ENCODE results near the gene PLEKHG5. TPM values are rescaled to one million over a fixed set of nuclear protein-coding genes. Genes with fewer than 3 reads are reported as not detected.

Gene PLEKHG5
- total and polyA plus RNA-seq, 10 of the 15 experiments (the other 5 are each of a cell fraction or from before 2014, with no cell fraction given), result 0.04 to 1.1 (median 0.18) TPM; not detected in 1

DNA sequence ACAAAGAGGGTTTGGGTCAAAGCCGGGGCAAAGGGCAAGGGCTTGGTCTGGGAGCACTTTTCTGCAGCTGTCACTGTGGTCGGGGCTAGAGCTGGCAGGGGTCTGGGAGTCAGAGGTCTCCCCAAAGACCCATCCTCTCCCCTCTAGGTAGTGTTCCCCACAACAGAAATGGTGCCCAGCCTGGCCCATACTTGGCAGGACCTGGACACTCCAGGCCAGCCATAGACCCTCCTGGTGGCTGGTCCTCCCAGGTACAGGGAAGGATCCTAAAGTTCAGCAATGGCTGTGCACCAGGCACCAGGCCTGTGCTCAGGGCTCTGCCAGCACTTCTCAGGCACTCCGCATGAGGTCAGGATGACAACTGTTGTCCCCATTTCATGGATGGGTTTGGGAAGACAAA is 55.9 kb downstream of the PLEKHG5 start:
- no peaks in the 10 kb centered on the region for H3K79me2 ChIP-seq (ENCODE audit: control insufficient read depth, insufficient read depth, low read length)
- 43% methylated on average over 2 of the region's 3 CpGs for WGBS (ENCODE audit: insufficient coverage, insufficient replicate concordance, low lambda C conversion rate, missing lambda C conversion rate)
- in situ Hi-C loops (cut with MboI) (no loop called here), intact Hi-C loops (cut with micrococcal nuclease; ENCODE audit: unreplicated experiment) (no loop called here)
- TF ChIP-seq, protein P1, sequence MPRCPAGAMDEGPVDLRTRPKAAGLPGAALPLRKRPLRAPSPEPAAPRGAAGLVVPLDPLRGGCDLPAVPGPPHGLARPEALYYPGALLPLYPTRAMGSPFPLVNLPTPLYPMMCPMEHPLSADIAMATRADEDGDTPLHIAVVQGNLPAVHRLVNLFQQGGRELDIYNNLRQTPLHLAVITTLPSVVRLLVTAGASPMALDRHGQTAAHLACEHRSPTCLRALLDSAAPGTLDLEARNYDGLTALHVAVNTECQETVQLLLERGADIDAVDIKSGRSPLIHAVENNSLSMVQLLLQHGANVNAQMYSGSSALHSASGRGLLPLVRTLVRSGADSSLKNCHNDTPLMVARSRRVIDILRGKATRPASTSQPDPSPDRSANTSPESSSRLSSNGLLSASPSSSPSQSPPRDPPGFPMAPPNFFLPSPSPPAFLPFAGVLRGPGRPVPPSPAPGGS (IDR thresholded peaks at IDR 0.05; ENCODE audit: borderline replicate concordance, insufficient read depth, low read depth, low read length, poor library complexity, severe bottlenecking), result no peak
- TF ChIP-seq, protein P2, sequence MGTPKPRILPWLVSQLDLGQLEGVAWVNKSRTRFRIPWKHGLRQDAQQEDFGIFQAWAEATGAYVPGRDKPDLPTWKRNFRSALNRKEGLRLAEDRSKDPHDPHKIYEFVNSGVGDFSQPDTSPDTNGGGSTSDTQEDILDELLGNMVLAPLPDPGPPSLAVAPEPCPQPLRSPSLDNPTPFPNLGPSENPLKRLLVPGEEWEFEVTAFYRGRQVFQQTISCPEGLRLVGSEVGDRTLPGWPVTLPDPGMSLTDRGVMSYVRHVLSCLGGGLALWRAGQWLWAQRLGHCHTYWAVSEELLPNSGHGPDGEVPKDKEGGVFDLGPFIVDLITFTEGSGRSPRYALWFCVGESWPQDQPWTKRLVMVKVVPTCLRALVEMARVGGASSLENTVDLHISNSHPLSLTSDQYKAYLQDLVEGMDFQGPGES (IDR thresholded peaks at IDR 0.05), result no peak
- TF ChIP-seq BCL11A (IDR thresholded peaks at IDR 0.05; ENCODE audit: low read depth, low read length) (no peak), ZNF274 (IDR thresholded peaks at IDR 0.05; ENCODE audit: insufficient read depth, insufficient read length) (no peak)
- TF ChIP-seq, protein P3, sequence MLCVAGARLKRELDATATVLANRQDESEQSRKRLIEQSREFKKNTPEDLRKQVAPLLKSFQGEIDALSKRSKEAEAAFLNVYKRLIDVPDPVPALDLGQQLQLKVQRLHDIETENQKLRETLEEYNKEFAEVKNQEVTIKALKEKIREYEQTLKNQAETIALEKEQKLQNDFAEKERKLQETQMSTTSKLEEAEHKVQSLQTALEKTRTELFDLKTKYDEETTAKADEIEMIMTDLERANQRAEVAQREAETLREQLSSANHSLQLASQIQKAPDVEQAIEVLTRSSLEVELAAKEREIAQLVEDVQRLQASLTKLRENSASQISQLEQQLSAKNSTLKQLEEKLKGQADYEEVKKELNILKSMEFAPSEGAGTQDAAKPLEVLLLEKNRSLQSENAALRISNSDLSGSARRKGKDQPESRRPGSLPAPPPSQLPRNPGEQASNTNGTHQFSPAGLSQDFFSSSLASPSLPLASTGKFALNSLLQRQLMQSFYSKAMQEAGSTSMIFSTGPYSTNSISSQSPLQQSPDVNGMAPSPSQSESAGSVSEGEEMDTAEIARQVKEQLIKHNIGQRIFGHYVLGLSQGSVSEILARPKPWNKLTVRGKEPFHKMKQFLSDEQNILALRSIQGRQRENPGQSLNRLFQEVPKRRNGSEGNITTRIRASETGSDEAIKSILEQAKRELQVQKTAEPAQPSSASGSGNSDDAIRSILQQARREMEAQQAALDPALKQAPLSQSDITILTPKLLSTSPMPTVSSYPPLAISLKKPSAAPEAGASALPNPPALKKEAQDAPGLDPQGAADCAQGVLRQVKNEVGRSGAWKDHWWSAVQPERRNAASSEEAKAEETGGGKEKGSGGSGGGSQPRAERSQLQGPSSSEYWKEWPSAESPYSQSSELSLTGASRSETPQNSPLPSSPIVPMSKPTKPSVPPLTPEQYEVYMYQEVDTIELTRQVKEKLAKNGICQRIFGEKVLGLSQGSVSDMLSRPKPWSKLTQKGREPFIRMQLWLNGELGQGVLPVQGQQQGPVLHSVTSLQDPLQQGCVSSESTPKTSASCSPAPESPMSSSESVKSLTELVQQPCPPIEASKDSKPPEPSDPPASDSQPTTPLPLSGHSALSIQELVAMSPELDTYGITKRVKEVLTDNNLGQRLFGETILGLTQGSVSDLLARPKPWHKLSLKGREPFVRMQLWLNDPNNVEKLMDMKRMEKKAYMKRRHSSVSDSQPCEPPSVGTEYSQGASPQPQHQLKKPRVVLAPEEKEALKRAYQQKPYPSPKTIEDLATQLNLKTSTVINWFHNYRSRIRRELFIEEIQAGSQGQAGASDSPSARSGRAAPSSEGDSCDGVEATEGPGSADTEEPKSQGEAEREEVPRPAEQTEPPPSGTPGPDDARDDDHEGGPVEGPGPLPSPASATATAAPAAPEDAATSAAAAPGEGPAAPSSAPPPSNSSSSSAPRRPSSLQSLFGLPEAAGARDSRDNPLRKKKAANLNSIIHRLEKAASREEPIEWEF (IDR thresholded peaks at IDR 0.05; ENCODE audit: insufficient replicate concordance, low read depth, low read length), result no peak
- no peaks in the 10 kb centered on the region for H3K36me3 ChIP-seq (ENCODE audit: control insufficient read depth in 2 of 2, insufficient read depth in 2 of 2, low read length in 1 of 2)
- H3K4me3 ChIP-seq, result no peak overlapping the region
- ChIA-PET RAD21 (ENCODE audit: unreplicated experiment) (no interaction called here), SMC1A (ENCODE audit: uncharacterized antibody, unreplicated experiment) (no interaction called here), POLR2A (interaction anchor here (0.6 kb wide), 1 partner anchor 71 kb away, joined by 3 read pairs; no protein-coding TSS in a partner anchor), CTCF (interaction anchor here (0.8 kb wide), 1 partner anchor 12 kb away, joined by 4 read pairs; no protein-coding TSS in a partner anchor)
- H3K4me1 ChIP-seq (ENCODE audit: control insufficient read depth, insufficient read depth, low read length), result no peaks in the 10 kb centered on the region
- no peak overlapping the region for H3K9ac ChIP-seq (ENCODE audit: control insufficient read depth, insufficient read depth, low read length)
- H4K20me1 ChIP-seq (ENCODE audit: control insufficient read depth, insufficient read depth), result peaks cover 4% of the 10 kb centered on the region
- H3K27ac ChIP-seq (ENCODE audit: control insufficient read depth, insufficient read depth), result no peak overlapping the region
- no peak overlapping the region for H3K4me2 ChIP-seq (ENCODE audit: control insufficient read depth, insufficient read depth)
- no peaks in the 10 kb centered on the region for H3K9me3 ChIP-seq (replicated peaks; ENCODE audit: control insufficient read depth, insufficient read depth, low read length)
- H3K27me3 ChIP-seq (replicated peaks in 1 of 2; ENCODE audit: control insufficient read depth in 2 of 2, insufficient read depth in 2 of 2, low read length in 1 of 2), result no peaks in the 10 kb centered on the region
- ATAC-seq (no peak), DNase-seq (ENCODE audit: low read depth, low spot score) (no peak), FAIRE-seq (no peak)
- no peak overlapping the region for H2AFZ ChIP-seq (ENCODE audit: control insufficient read depth, low read depth, low read length)
- BruUV-seq (replicated peaks), result no TSS peak

Measured in GM12878 (cell line).